ENCODE data around the gene THSD7B. TPM values are rescaled to one million over a fixed set of nuclear protein-coding genes. Genes with fewer than 3 reads are reported as not detected.

Gene THSD7B
- total RNA-seq, 1 donor from 2014 or later = 0.81 TPM

DNA sequence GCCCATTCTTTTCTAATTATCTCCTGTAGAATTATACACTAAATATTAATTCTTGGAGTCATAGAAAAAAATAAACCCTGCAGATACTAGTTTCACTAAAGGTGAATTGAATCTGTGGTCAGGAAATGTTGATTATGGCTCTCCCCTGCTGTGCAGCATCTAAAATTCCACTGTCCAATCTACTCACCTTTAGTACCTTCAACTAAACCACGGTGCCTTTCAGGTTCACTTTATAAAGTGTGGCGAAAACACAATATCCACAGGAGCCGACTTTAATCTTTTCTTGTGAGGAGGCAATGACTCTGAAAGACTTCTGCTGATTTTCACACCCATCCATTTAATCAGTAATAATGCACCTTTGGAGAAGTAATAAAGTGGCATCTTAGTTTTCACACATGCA lies 402.3 kb downstream of the THSD7B start:
- DNase-seq (ENCODE audit: low read depth) = no peak
- TF ChIP-seq, protein P1, sequence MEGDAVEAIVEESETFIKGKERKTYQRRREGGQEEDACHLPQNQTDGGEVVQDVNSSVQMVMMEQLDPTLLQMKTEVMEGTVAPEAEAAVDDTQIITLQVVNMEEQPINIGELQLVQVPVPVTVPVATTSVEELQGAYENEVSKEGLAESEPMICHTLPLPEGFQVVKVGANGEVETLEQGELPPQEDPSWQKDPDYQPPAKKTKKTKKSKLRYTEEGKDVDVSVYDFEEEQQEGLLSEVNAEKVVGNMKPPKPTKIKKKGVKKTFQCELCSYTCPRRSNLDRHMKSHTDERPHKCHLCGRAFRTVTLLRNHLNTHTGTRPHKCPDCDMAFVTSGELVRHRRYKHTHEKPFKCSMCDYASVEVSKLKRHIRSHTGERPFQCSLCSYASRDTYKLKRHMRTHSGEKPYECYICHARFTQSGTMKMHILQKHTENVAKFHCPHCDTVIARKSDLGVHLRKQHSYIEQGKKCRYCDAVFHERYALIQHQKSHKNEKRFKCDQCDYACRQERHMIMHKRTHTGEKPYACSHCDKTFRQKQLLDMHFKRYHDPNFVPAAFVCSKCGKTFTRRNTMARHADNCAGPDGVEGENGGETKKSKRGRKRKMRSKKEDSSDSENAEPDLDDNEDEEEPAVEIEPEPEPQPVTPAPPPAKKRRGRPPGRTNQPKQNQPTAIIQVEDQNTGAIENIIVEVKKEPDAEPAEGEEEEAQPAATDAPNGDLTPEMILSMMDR (conservative IDR thresholded peaks at IDR 0.05; ENCODE audit: low read depth, low read length) = no peak
- no peak overlapping the region for H3K4me3 ChIP-seq (ENCODE audit: low read depth, low read length)

DNA sequence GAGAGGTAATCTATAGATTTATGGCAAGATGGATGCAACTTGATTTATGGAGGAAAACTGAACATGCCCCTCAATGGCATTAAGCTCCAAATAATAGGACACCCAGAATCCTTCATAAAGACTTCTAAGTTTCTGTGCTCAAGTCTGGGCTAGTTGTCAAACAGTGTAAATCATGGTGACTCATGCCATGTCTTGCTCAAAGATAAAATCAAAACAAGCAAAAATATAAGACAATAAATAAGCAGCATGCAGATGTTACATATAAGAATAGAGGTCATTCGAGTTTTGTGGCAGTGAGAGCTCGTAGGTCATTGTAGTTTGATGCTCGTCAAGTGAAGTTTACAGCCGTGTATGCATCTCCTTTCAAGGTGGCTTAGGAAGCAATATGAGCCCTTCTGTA lies 403.2 kb downstream of the THSD7B start:
- no peak overlapping the region for H3K4me3 ChIP-seq (ENCODE audit: low read depth, low read length)
- DNase-seq (ENCODE audit: low read depth) = no peak
- TF ChIP-seq, protein P1 (conservative IDR thresholded peaks at IDR 0.05; ENCODE audit: low read depth, low read length) = no peak

DNA sequence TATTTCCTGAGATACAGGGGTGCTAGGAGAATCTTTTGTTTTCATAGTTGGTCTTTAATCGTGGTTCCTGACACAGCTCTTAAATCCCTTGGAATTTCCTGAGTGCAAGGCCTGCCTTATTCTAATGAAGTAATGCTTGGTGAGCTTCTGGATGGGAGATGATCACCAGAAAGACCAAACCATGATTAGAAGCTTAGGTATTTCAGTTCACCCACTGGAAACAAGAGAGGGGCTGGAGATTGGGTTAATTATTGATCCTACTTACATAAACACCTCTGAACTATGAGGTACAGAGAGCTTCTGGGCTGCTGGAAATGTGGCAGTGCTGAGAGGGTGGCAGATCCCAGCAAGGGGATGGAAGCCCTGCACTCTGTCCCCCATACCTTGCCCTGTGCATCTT lies 406.8 kb downstream of the THSD7B start:
- H3K4me3 ChIP-seq (ENCODE audit: low read depth, low read length) = no peak overlapping the region
- DNase-seq (ENCODE audit: low read depth) = peak; percentile 98
- TF ChIP-seq, protein P1 (conservative IDR thresholded peaks at IDR 0.05; ENCODE audit: low read depth, low read length) = no peak

DNA sequence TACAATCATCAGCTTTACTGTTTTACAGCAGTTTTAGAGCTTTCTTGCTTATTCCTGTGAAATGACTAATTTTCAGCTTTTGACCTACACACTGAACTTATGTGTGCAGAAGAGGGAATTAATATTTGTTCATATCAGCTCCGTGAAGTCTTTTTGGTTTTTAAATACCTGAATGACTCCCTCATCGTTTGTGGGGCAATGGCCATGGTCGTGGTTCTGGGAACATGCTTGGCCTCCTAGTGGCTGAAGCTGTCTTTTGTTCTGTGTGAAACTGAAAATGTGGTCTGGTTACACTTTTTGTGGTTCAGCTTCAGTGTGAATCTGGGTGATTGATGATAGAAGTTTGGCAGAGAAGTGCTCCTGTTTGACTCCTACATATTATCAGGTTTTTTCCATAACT lies 408.1 kb downstream of the THSD7B start:
- TF ChIP-seq, protein P1 (conservative IDR thresholded peaks at IDR 0.05; ENCODE audit: low read depth, low read length) = peak; percentile 72

DNA sequence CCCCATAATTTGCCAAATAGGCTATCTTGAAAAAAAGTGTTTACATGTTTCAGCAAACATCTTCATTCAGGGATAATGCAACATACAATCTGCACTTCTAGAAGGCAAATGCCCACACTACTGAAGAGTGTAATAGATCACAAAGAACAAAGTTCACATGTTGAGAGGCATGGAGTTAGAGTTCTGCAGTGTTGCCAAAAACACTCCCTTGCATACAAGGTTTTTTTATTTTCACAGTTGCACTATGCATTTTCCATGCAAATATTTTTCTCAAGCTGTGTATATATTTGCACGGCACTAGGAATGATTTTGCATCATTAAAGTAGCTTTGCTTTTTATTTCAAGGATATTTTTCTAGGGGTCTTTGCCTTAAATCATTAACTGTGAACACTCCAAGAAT lies 409.9 kb downstream of the THSD7B start:
- no peak for DNase-seq (ENCODE audit: low read depth)
- H3K4me3 ChIP-seq (ENCODE audit: low read depth, low read length) = no peak overlapping the region
- TF ChIP-seq, protein P1 (conservative IDR thresholded peaks at IDR 0.05; ENCODE audit: low read depth, low read length) = no peak

More for the DNA sequence above, 408.1 kb downstream of the THSD7B start:
- no peak overlapping the region for H3K4me3 ChIP-seq (ENCODE audit: low read depth, low read length)
- no peak for DNase-seq (ENCODE audit: low read depth)

DNA sequence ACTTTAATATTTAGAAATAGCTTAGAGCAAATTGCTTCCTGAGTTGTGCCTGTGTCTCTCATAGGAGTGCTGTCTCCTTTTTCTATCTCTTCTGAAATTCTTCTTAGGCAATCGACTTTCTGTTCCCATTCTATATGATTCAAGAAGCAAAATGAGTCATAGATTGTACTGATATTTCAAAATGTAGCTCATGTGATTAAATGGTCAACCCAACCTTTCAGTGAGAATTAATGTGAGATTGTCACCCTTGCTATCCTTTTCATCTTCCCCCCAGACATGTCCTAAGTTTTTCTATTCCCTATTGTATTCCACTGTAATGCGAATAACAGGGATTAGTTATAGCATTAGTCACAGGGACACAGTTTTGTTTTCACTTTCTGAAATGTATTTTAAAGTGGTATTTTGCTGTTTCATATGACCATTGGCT lies 413.6 kb downstream of the THSD7B start:
- no peak for DNase-seq (ENCODE audit: low read depth)
- no peak overlapping the region for H3K4me3 ChIP-seq (ENCODE audit: low read depth, low read length)
- TF ChIP-seq, protein P1 (conservative IDR thresholded peaks at IDR 0.05; ENCODE audit: low read depth, low read length) = no peak

DNA sequence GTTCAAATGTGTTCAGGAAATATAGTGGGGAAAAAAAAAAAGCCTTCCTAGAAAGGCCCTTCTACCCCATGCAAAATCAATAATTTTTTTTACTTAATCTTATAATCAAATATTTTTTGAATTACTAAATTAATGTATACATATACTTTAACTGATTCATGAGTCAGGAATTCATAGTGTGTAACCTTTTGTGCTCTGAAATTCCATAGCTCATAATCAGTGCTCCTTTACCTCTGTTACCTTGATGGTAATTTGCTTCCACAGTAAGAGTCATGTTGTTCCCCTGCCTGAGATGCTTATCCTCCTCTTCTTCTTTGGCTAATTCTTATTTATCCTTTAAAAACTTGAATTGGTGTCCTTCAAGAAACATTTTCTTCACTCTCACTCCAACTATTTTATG lies 414.2 kb downstream of the THSD7B start:
- no peak overlapping the region for H3K4me3 ChIP-seq (ENCODE audit: low read depth, low read length)
- no peak for DNase-seq (ENCODE audit: low read depth)
- TF ChIP-seq, protein P1 (conservative IDR thresholded peaks at IDR 0.05; ENCODE audit: low read depth, low read length) = no peak
